DND-41 (cell line): ENCODE results near the gene ABL2.

ENCODE experiments used
- CTCF ChIP-seq: IDR thresholded peaks from 2 replicates; pipeline ENCODE4 v1.5.1; 2012; ENCODE audit warnings: borderline replicate concordance, low read length, moderate library complexity, mild to moderate bottlenecking; ENCODE audit not compliant: poor library complexity, severe bottlenecking; ENCODE audit errors: extremely low read depth
- EZH2 ChIP-seq: IDR thresholded peaks from 3 replicates; pipeline ENCODE4 v1.6.1; 2012; ENCODE audit warnings: borderline replicate concordance, low read depth, mild to moderate bottlenecking, moderate library complexity, low read length, inconsistent platforms; ENCODE audit not compliant: severe bottlenecking

GRCh38 chr1:179127163-179127895 lies 102.1 kb downstream of the ABL2 start:
- TF ChIP-seq CTCF: no peak
- TF ChIP-seq EZH2: no peak
